Ectodermal cell (in vitro differentiated cells): ENCODE results near the gene ADCK2.
"Not testable (repeated sequence)": the region's sequence is repeated elsewhere in the genome, so short reads cannot be mapped to it uniquely, and the experiment has no call there.

Source experiments
- H3K27ac ChIP-seq: 2 replicates; pipeline ENCODE4 v1.7.0; 2013; ENCODE audit warnings: mild to moderate bottlenecking, low read depth, low read length; ENCODE audit not compliant: insufficient read depth, poor library complexity, severe bottlenecking
- H3K27me3 ChIP-seq: 2 replicates; pipeline ENCODE4 v1.7.0; 2013; ENCODE audit warnings: mild to moderate bottlenecking, low read length; ENCODE audit not compliant: insufficient read depth, control insufficient read depth, poor library complexity, severe bottlenecking
- H3K36me3 ChIP-seq: one replicate; pipeline ENCODE4 v1.7.0; 2013; ENCODE audit warnings: low read length; ENCODE audit not compliant: control insufficient read depth, insufficient read depth
- H3K4me1 ChIP-seq: one replicate; pipeline ENCODE4 v1.7.0; 2013; ENCODE audit warnings: low read length; ENCODE audit not compliant: control insufficient read depth, insufficient read depth
- H3K4me3 ChIP-seq: 2 replicates; pipeline ENCODE4 v1.7.0; 2013; ENCODE audit warnings: low read depth, low read length, control low read depth; ENCODE audit not compliant: insufficient read depth
- H3K9me3 ChIP-seq: 2 replicates; pipeline ENCODE4 v1.7.0; 2013; ENCODE audit warnings: mild to moderate bottlenecking, low read length, moderate library complexity; ENCODE audit not compliant: control insufficient read depth
- WGBS, 2 experiments: methylation state at CpG; one replicate each; pipeline ENCODE4 v1.1.7; 2013; ENCODE audit warnings: missing lambda C conversion rate in 2 of 2; 5-methylcytosine and 5-hydroxymethylcytosine counted together

ADCK2 gene

GRCh38 chr7:140734729-140735128, 62.0 kb downstream of the ADCK2 start:
- Histone ChIP-seq H3K4me1 (no peaks in the 10 kb centered on the region), H3K27ac (no peak overlapping the region), H3K9me3 (no peaks in the 10 kb centered on the region), H3K27me3 (no peaks in the 10 kb centered on the region), H3K4me3 (no peak overlapping the region), H3K36me3 (no peaks in the 10 kb centered on the region)
- 93% methylated on average over 2 of the region's 2 CpGs; no CpG with 5 or more reads in 1 of the 2 experiments for WGBS, 2 experiments

GRCh38 chr7:140738280-140738679, 65.5 kb downstream of the ADCK2 start:
- H3K4me3 ChIP-seq: no peak overlapping the region
- no peaks in the 10 kb centered on the region for H3K9me3 ChIP-seq
- H3K36me3 ChIP-seq: no peaks in the 10 kb centered on the region
- no peaks in the 10 kb centered on the region for H3K27me3 ChIP-seq
- H3K4me1 ChIP-seq: no peaks in the 10 kb centered on the region
- H3K27ac ChIP-seq: no peak overlapping the region

GRCh38 chr7:140743255-140743654, 70.5 kb downstream of the ADCK2 start:
- H3K4me1 ChIP-seq, H3K27me3 ChIP-seq, H3K4me3 ChIP-seq, H3K36me3 ChIP-seq, H3K27ac ChIP-seq, H3K9me3 ChIP-seq: not testable (repeated sequence)
- WGBS, 2 experiments: no CpG with 5 or more reads among the region's 4 CpGs

GRCh38 chr7:140744005-140744404, 71.3 kb downstream of the ADCK2 start:
- no peak overlapping the region for H3K4me3 ChIP-seq
- H3K36me3 ChIP-seq: no peaks in the 10 kb centered on the region
- no peaks in the 10 kb centered on the region for H3K27me3 ChIP-seq
- H3K9me3 ChIP-seq: no peaks in the 10 kb centered on the region
- 92 to 94% methylated on average over 2 of the region's 2 CpGs for WGBS, 2 experiments
- H3K27ac ChIP-seq: no peak overlapping the region
- no peaks in the 10 kb centered on the region for H3K4me1 ChIP-seq
